Muscle of leg (tissue), 11 donors: ENCODE results near the gene FAM161B. TPM values are rescaled to one million over a fixed set of nuclear protein-coding genes. Genes with fewer than 3 reads are reported as not detected.
A peak's percentile ranks its signal among the peaks of the same experiment; 100 is the strongest.
"Not testable (repeated sequence)": the region's sequence is repeated elsewhere in the genome, so short reads cannot be mapped to it uniquely, and the experiment has no call there.

Experiments
- DNase-seq: peaks from one replicate; pipeline ENCODE4 v3.0.0; 2013
- H3K27ac ChIP-seq: one replicate; pipeline ENCODE4 v1.5.1; 2013; ENCODE audit warnings: mild to moderate bottlenecking, low read length, control low read depth
- H3K27me3 ChIP-seq: one replicate; pipeline ENCODE4 v1.6.1; 2013; ENCODE audit warnings: low read length; ENCODE audit not compliant: control insufficient read depth, insufficient read depth
- H3K36me3 ChIP-seq: one replicate; pipeline ENCODE4 v1.6.1; 2013; ENCODE audit warnings: low read length; ENCODE audit not compliant: control insufficient read depth, insufficient read depth
- H3K4me1 ChIP-seq: one replicate; pipeline ENCODE4 v1.6.1; 2013; ENCODE audit warnings: low read length; ENCODE audit not compliant: control insufficient read depth, insufficient read depth
- H3K4me3 ChIP-seq: one replicate; pipeline ENCODE4 v1.5.1; 2013; ENCODE audit warnings: low read length, control low read depth
- H3K9me3 ChIP-seq: replicated peaks from 2 replicates; pipeline ENCODE4 v1.6.1; 2013; ENCODE audit warnings: low read depth, low read length; ENCODE audit not compliant: control insufficient read depth
- WGBS: methylation state at CpG from one replicate; pipeline ENCODE4 v1.1.5; 2013; ENCODE audit warnings: missing lambda C conversion rate; ENCODE audit not compliant: insufficient coverage; 5-methylcytosine and 5-hydroxymethylcytosine counted together
- polyA plus RNA-seq, 8 donors: library from polyadenylated mRNA; unstranded; fragments of 120-200 nt; gene quantifications; one replicate each; pipeline versions ENCODE4 v1.2.1 to v1.2.3, GENCODE V29; 2013; ENCODE audit warnings: inconsistent platforms in 1 of 8, low replicate concordance in 1 of 8; ENCODE audit not compliant: insufficient read length in 8 of 8, insufficient read depth in 1 of 8
- total RNA-seq: library from RNA; stranded (reverse); fragments of 120-200 nt; gene quantifications from one replicate; pipeline ENCODE4 v1.2.4, GENCODE V29; 2013

Gene FAM161B
- total and polyA plus RNA-seq, 9 donors, result 6.2 to 8.2 (median 7.1) TPM

- H3K36me3 ChIP-seq, result peaks cover 57% of the 10 kb centered on the region
- H3K9me3 ChIP-seq, result no peaks in the 10 kb centered on the region
- no peak for DNase-seq
- H3K27me3 ChIP-seq, result no peaks in the 10 kb centered on the region
- H3K4me3 ChIP-seq, result no peak overlapping the region
- H3K27ac ChIP-seq, result no peak overlapping the region
- no CpG with 5 or more reads among the region's 3 CpGs for WGBS
- no peaks in the 10 kb centered on the region for H3K4me1 ChIP-seq
These were observed 36.6 kb downstream of the FAM161B start for GRCh38 chr14:73913256-73913655.

- WGBS, result 100% methylated on average over 1 of the region's 1 CpG
- Histone ChIP-seq H3K27me3 (no peaks in the 10 kb centered on the region), H3K9me3 (no peaks in the 10 kb centered on the region), H3K4me1 (no peaks in the 10 kb centered on the region), H3K4me3 (no peak overlapping the region), H3K36me3 (peaks cover 67% of the 10 kb centered on the region), H3K27ac (no peak overlapping the region)
- no peak for DNase-seq
These were observed 40.2 kb downstream of the FAM161B start for GRCh38 chr14:73909681-73910080.

GRCh38 chr14:73903028-73903427 lies 46.9 kb downstream of the FAM161B start:
- Histone ChIP-seq H3K27ac (no peak overlapping the region), H3K4me3 (no peak overlapping the region), H3K4me1 (no peaks in the 10 kb centered on the region), H3K36me3 (peaks cover 52% of the 10 kb centered on the region), H3K9me3 (no peaks in the 10 kb centered on the region), H3K27me3 (no peaks in the 10 kb centered on the region)
- WGBS, result no CpG with 5 or more reads among the region's 3 CpGs
- no peak for DNase-seq

- no peak overlapping the region for H3K27ac ChIP-seq
- H3K27me3 ChIP-seq, result no peaks in the 10 kb centered on the region
- 100% methylated on average over 1 of the region's 1 CpG for WGBS
These were observed 53.4 kb downstream of the FAM161B start for GRCh38 chr14:73896521-73896920.

GRCh38 chr14:73895939-73896338 lies 54.0 kb downstream of the FAM161B start:
- H3K4me1 ChIP-seq, result no peaks in the 10 kb centered on the region
- no peaks in the 10 kb centered on the region for H3K9me3 ChIP-seq
- no peaks in the 10 kb centered on the region for H3K27me3 ChIP-seq
- no peak overlapping the region for H3K4me3 ChIP-seq
- peaks cover 45% of the 10 kb centered on the region for H3K36me3 ChIP-seq
- DNase-seq, result no peak
- no peak overlapping the region for H3K27ac ChIP-seq
- no CpG with 5 or more reads among the region's 1 CpG for WGBS

More at GRCh38 chr14:73896521-73896920, 53.4 kb downstream of the FAM161B start:
- no peaks in the 10 kb centered on the region for H3K4me1 ChIP-seq
- no peak for DNase-seq
- H3K36me3 ChIP-seq, result peaks cover 48% of the 10 kb centered on the region
- no peaks in the 10 kb centered on the region for H3K9me3 ChIP-seq
- H3K4me3 ChIP-seq, result no peak overlapping the region

- not testable (repeated sequence) for H3K9me3 ChIP-seq, DNase-seq, H3K27ac ChIP-seq, H3K4me1 ChIP-seq, H3K4me3 ChIP-seq, H3K27me3 ChIP-seq
- 100% methylated on average over 4 of the region's 6 CpGs for WGBS
- peaks cover 35% of the 10 kb centered on the region for H3K36me3 ChIP-seq
These were observed 55.7 kb downstream of the FAM161B start for GRCh38 chr14:73894180-73894687.

GRCh38 chr14:73889376-73889775 lies 60.5 kb downstream of the FAM161B start:
- Histone ChIP-seq H3K4me1 (peaks cover 6% of the 10 kb centered on the region), H3K9me3 (no peaks in the 10 kb centered on the region), H3K36me3 (peaks cover 8% of the 10 kb centered on the region), H3K4me3 (no peak overlapping the region), H3K27ac (no peak overlapping the region), H3K27me3 (no peaks in the 10 kb centered on the region)
- 92% methylated on average over 2 of the region's 5 CpGs for WGBS
- no peak for DNase-seq

GRCh38 chr14:73888971-73889370 lies 60.9 kb downstream of the FAM161B start:
- H3K9me3 ChIP-seq, result no peaks in the 10 kb centered on the region
- WGBS, result no CpG with 5 or more reads among the region's 2 CpGs
- H3K27me3 ChIP-seq, result no peaks in the 10 kb centered on the region
- no peak overlapping the region for H3K27ac ChIP-seq
- peaks cover 6% of the 10 kb centered on the region for H3K4me1 ChIP-seq
- peaks cover 5% of the 10 kb centered on the region for H3K36me3 ChIP-seq
- DNase-seq, result no peak
- no peak overlapping the region for H3K4me3 ChIP-seq

- no peaks in the 10 kb centered on the region for H3K9me3 ChIP-seq
- no peaks in the 10 kb centered on the region for H3K36me3 ChIP-seq
- no peaks in the 10 kb centered on the region for H3K27me3 ChIP-seq
- DNase-seq, result no peak
- H3K4me3 ChIP-seq, result no peak overlapping the region
- H3K4me1 ChIP-seq, result peaks cover 6% of the 10 kb centered on the region
- no CpG with 5 or more reads among the region's 3 CpGs for WGBS
- H3K27ac ChIP-seq, result no peak overlapping the region
These were observed 61.5 kb downstream of the FAM161B start for GRCh38 chr14:73888460-73888725.

- no peak for DNase-seq
- 46% methylated on average over 7 of the region's 7 CpGs for WGBS
- Histone ChIP-seq H3K9me3 (no peaks in the 10 kb centered on the region), H3K36me3 (no peaks in the 10 kb centered on the region), H3K27ac (peak overlapping the region; percentile 99), H3K4me1 (peaks cover 6% of the 10 kb centered on the region), H3K27me3 (no peaks in the 10 kb centered on the region), H3K4me3 (peak overlapping the region; percentile 99)
These were observed 62.0 kb downstream of the FAM161B start for GRCh38 chr14:73887694-73888459.

- Histone ChIP-seq H3K4me3 (peak overlapping the region; percentile 99), H3K9me3 (no peaks in the 10 kb centered on the region), H3K27me3 (no peaks in the 10 kb centered on the region), H3K4me1 (peaks cover 6% of the 10 kb centered on the region), H3K36me3 (no peaks in the 10 kb centered on the region), H3K27ac (peak overlapping the region; percentile 99)
- no CpG with 5 or more reads among the region's 7 CpGs for WGBS
- DNase-seq, result no peak
These were observed 62.6 kb downstream of the FAM161B start for GRCh38 chr14:73887318-73887616.
